Posterior cingulate gyrus (tissue), 11 donors: Measurements from ENCODE around the gene STAG2.

Experiments used
- DNase-seq, 10 donors: peaks; one replicate each; pipeline versions ENCODE4 v3.0.0 to v3.0.0-alpha.2; 2020 to 2021; ENCODE audit warnings: mixed read lengths in 3 of 10
- intact Hi-C: fragments of 100-400 bp; cut with DNase I; formaldehyde crosslinking; loops from one replicate; pipeline ENCODE4 v1.15.1; 2023

STAG2 gene

DNA sequence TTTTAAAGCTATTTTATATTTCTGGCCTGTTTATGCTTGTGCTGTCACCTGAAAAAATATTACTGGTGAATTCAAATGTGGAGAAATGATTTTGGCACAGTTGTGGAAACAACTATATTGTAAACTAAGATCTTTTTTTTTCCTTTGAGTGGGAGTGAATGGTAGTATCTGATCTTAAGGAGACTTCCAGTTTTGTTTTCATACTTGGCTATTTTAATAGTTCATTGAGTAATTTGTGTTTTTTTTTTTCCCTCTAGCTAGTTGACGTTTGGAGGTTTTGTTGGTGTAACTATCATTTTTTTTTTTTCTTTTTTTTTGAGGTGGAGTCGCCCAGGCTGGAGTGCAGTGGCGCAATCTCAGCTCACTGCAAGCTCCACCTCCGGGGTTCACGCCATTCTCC, 10.5 kb downstream of the STAG2 start:
- DNase-seq, result no peak
- intact Hi-C loops, result no loop called here

DNA sequence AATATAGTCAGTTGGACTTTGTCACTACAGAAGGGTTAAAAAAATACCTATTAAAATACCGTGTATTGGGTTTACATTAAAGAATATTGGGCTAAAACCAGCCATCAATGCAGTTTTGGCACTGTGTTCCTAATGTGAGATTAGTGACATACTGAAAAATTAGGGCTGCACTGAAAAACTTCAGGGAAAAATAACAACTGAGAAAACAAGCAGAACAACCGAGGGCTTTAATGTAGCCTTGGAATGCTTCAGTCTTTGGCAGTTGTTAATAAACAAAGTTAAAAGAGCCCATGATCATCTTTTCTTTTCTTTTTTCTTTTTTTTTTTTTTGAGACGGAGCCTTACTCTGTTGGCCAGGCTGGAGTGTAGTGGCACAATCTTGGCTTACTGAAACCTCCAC, 12.4 kb downstream of the STAG2 start:
- intact Hi-C loops, result no loop called here
- DNase-seq, result no peak

DNA sequence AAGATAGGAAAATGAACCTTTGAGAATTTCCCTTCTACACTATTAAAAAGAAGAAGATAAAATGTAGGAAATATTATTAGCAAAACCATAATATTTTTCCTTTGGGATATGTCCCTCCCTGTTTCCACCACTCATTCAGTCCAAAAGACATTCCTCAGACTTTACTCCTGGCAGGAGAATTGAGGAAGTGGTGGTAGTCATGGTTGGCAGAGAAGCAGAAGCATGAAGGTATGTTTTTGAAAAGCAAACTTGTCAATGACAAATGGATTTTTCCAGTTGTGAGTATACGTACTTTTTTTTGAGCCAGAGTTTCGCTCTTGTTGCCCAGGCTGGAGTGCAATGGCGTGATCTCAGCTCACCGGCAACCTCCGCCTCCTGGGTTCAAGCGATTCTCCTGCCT, 13.7 kb downstream of the STAG2 start:
- intact Hi-C loops, result no loop called here
- DNase-seq, result no peak

DNA sequence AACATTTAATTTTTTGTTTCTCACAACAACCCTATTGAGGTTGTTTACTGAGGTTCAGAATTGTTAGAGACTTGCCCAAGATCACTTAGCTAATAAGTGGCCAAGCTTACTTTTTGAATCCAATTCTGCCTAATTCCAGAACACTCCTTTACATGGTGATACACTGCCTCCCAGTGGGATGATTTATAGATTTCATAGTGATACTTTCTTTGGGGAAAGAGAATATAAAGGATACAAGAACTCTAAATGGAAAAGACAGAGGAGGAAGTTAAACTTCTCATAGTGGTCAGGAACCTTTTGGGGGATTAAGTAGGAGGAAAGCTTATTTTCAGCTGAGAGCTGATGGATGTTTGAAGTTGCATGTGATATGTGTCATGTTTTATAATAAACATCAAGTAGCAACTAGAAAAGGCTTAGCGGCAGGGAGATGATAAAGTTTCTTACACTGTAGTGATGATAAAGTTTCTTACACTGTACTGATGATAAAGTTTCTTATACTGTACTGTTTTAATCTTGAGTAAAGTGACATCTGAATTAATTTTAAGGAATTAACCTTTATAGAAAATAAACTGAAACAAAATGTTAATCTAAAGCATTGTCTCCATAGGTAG, 15.3 kb downstream of the STAG2 start:
- intact Hi-C loops, result no loop called here
- DNase-seq, result no peak

DNA sequence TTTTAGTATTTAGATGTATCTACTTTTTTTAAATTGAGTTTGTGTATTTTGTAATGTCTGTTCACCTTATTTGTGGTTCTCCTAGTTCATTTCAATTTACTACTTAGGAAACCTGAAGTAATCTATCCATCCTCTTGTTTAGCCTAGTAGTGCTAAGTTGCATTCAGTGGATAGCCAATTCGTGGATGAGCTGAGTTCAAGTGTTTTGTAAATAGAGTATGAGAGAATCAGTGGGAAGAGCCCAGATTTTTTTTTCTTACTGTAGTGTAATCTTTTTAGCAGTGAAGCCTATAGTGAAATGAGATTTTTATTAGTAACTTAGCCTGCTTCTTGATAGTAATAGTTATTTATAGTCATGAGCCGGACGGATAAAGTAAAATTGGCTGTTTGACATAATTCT, 21.7 kb downstream of the STAG2 start:
- DNase-seq, result no peak
- intact Hi-C loops, result no loop called here

DNA sequence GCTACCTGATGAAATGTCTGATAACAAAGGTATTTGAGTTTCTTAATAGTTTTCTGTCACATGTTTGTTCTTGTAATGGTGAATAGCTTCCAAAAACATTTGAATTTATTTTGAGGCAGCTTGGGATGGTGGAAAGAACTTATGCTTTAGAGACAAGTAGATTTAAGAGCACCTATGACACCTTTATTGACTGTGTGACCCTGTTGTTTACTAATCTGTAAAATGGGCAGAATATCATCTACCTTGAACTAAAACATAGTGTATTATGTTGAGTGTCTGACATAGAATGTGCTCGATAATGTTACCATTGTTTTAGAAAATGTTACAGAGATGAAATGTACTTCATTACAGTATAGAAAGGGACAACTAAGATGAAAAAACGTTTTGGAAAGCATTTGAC, 24.9 kb downstream of the STAG2 start:
- intact Hi-C loops, result no loop called here
- no peak for DNase-seq

DNA sequence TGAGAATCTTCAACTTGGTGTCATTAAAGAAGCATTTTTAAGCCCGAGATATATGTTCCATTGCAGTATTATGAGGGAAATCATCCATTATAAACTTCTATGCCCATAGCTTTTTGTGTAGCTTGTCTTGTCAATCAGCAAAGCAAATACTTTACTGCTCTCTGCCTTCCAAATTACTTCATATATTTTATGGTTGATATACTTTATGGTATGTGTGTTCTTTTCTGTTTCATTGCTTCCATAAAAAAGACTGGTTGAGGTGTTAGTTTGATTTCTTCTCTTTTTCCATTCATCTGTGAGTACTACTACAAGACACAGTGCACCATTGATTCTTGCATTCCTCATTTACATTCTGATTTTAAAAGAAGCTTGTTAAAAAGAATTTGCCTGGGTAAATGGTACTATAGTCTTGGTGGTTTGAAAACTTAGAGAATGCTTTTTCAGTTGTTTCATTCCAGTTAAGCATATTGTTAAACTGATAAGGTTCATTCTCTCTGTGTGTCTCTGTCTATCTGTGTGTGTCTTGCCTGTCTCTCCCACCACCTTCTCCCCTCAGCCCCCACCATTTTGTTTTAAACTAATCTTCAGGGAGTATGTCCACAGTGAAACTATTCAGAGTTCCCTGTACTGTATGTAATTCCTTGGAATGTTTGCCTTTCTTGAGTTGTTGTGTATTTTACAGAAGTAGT, 27.1 kb downstream of the STAG2 start:
- intact Hi-C loops, result no loop called here
- DNase-seq, result no peak

DNA sequence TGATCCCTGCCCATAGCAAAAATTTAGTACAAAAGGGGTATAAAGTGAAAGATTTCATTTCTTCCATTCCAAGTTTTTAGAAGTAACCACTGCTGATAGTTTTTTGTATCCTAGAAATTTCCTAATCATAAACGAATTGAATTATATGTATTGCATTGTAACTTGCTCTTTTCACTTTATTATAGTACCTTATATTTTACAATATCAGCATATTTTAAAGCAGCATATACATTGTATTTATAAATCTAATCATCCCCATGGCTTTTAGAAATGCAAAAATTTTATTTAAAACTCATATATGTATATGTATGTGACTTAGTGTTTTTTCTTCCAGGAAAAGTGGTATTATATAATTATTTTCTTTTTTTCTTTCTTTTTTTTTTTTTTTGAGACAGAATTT, 27.7 kb downstream of the STAG2 start:
- intact Hi-C loops, result no loop called here
- no peak for DNase-seq

DNA sequence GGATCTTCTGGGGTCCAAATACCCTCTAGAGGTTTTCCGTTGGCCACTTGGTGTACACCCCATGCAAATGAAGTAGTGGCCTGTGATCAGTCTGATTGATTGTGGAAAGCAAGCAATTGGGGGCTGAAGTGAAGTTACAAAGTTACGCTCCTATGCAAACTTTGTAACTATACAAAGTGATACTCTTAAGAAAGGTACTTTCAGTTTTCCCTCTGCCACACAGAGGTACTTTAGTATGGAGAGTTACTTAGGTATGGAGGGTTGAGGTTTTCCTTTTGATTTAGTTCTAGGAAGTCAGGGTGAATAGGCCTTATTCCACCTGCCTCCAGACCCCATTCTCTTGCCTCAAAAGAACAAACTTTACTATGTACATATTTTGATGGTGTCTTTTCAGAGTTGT, 28.7 kb downstream of the STAG2 start:
- DNase-seq, result no peak
- intact Hi-C loops, result no loop called here

DNA sequence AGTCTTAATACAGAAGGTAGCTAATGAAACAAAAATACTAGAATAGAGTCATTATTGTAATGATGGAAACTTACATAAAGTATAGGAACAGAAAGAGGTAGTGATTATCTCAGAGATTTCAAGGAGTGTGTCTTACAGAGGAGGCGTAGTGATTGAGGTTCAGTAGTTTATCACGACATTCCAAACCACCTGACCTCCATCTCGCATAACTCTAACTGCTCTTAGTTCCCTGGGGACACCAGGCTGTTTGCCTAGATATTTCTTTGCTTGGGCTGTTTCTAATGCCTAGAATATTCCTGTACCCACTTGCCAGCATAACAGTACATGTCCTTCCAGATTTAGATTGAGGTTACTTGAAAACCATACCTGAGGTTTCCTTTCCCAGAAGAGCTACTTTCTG, 29.1 kb downstream of the STAG2 start:
- intact Hi-C loops, result no loop called here
- DNase-seq, result no peak

DNA sequence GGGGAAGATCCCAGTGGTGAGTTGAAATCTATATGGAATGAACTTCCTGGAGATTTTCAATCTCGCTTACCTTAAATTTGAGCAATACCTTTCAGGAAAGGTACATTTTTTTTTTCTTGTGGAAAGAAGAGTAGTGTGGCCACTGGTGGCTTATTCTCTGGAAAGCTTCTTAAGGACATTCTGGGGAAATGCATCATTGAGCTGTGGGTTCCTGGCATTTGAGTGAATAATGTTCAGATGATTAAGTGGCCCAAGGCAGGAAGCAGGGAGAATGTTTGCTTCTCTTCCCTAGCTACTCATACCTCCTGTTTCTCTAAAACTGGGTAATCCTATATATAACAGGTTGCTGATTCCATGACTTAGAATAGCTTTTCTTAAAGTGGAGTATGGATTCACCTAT, 31.8 kb downstream of the STAG2 start:
- no peak for DNase-seq
- intact Hi-C loops, result no loop called here

DNA sequence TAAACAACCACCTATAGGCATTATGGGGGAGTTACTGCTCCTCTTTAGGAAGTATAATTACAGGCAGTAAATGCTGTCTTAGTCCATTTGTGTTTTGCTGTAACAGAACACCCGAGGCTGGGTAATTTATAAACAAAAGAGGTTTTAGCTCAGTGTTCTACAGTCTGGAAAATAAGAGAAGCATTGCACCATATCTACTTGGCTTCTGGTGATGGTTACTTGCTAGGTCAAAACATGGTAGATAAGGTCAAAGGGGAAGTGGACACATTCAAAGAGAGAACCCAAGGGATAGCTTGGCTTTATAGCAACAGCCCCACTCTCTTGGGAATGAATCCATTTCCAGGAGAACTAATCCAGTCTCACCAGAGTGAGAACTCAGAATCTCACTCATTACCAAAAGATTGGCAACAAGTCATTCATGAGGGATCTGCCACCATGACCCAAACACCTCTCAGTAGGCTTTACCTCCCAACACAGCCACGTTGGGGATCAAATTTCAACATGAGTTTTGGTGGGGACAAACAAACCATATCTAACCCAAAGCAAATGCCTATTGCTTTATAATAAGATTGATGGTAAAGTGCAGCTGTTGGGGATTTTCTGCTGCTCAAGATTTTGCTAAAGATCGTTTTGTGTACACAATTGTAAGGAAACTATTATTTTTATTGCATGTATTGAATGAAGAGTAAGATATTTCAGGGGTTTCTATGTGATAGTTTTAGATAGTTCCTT, 32.6 kb downstream of the STAG2 start:
- DNase-seq, result no peak
- intact Hi-C loops, result no loop called here

DNA sequence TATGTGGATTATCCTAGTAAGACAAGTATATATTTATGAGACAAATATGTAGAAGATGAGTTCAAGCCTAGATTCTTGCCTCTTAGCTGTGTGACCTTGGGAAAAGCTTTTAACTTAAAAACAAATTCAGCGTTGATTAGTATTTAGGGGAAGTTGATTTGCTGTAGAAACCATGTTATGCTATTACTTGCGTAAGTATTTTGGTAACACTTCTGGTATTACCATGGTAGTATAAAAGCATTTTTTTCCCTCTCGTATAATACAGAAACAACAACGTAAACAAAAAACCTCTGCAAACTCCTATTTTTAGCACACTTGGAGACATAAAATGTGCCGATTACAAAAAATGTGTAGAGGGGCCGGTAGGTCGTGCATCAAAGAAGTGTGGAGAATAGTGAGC, 33.2 kb downstream of the STAG2 start:
- intact Hi-C loops, result no loop called here
- DNase-seq, result no peak

DNA sequence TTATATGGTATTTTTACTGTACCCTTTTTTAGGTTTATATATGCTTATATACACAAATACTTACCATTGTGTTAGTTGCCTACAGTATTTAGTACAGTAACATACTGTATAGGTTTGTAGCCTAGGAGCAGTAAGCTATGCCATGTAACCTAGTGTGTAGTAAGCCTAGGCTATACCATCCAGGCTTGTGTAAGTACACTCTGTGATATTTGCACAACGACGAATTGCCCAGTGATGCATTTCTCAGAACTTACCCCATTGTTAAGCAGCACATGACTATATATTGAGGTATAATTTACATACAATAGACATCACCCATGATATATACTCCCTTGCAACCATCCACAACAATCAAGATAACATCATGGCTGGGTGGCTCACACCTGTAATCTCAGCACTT, 40.1 kb downstream of the STAG2 start:
- intact Hi-C loops, result no loop called here
- no peak for DNase-seq

DNA sequence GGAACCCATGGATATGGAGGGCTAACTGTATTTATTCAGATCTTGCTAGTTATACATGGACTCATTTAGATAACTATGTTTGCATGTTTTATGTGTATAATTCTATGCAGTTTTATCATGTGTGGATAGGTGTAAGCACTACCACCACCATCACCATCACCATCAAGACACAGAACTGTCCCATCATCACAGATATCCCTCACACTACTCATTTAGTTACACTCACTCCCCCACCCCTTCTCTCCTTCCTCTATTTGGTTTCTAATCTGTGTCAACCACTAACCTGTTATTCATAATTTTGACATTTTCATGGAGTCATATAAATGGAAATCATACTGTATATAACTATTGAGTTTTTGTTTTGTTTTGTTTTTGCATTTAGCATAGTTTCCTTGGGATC, 43.7 kb downstream of the STAG2 start:
- no peak for DNase-seq
- intact Hi-C loops, result no loop called here

DNA sequence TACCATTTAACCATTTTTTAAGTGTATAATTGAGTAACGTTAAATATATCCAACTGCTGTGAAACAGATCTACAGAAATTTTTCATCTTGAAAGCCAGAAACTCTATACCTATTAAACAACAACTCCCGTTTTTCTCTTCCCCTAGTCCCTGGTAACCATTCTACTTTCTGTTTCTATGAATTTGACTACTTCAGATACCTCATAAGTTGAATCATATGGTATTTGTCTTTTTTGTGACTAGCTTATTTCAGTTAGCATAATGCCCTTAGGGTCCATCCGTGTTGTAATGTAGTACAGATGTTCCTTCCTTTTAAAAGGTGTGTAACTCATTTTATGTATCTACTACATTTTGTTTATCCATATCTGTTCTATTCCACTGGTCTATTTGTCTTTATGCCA, 48.7 kb downstream of the STAG2 start:
- intact Hi-C loops, result no loop called here
- DNase-seq, result no peak

DNA sequence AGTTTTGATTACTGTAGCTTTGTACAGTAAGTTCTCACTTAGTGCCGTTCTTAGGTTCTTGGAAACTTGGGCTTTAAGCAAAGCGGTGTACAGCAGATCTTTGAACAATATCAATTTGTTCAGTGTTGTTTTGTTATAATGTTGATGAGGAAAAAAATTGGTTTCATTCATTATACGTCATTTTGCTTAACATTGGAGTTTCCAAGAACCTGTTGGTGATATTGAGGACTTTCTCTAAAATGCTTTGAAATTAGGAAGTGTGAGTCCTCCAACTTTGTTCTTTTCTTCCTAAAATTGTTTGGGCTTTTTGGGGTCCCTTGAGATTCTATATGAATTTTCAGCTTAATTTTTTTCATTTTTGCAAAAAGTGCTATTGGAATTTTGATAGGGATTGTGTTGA, 49.1 kb downstream of the STAG2 start:
- no peak for DNase-seq
- intact Hi-C loops, result no loop called here

DNA sequence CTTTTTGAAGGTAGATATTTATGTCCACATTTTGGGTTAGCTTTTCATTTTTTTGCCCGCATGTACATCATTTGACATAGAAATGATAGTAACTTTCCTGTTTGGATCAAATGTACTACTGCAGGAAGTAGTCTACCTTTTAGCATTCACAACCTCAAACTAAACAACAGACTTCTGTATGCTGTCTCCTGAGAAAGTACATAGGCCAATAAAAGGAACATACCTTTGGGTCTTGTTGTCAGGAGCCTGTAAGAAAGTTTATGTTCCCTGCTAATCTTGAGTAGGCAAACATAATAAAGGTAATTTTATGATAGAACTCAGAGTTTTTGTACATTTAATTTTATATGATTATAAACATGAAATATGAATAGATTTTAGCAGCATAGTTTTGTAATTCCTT, 54.2 kb downstream of the STAG2 start:
- DNase-seq, result no peak
- intact Hi-C loops, result loop anchor here (5.0 kb wide), 1 partner anchor 53 kb away; the partner anchor contains the start of gene STAG2

DNA sequence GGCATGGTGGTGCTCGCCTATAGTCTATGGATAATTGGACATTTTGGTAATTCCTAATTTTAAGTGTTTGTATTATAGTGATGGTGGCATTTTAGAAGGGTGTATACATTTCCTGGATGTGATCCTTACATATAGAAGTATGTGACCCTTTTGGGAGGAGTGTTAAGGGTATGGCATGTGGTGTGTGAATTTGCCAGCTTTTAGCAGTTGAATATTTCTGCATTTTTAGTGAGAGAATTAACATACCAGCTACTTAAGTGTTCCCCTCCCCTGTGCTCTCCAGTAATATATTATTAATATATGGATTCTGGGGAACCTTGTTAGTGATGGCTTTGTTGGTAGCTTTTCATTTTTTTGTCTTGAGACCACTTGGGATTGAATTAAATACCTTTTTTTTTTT, 55.3 kb downstream of the STAG2 start:
- intact Hi-C loops, result loop anchor here (5.0 kb wide), 1 partner anchor 55 kb away; the partner anchor contains the start of gene STAG2
- no peak for DNase-seq

DNA sequence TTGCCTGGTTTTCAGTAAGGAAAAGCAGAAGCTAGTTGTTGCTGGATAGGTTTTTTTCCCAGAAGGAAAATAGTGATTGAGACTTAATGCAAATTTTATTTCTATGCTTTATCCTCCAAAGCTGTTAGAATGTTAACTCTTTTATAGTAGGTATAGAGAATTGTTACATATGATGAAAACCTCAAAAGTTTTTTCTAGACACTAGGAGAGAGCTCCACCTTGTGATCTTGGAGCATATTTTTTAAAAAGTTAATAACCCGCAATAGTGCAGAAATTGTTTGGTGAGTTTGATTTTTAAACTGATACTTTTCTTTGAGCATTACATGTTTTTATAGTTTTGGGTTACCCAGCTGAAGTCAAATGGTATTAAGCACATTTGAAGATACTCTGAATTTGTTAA, 56.5 kb downstream of the STAG2 start:
- no peak for DNase-seq

DNA sequence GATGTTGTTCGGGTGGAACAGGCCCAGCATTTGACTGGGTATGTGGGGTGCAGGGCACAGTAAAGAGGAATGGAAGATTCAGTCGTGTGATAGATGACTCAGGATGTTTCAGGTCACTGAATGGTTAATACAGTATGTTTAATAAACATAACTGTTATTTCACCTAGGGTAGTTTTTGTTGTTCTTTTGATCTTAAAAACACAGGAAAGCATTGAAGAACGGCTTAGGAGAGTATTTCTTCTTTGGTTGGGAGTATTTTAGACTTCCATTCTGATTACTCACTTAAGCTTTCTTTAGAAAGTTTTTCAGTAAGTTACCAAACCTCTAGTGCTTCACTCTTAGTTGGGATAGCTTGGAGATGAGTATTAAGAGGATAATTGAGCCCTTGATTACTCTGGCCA, 62.3 kb downstream of the STAG2 start:
- intact Hi-C loops, result no loop called here
- no peak for DNase-seq

More for the DNA sequence above, 56.5 kb downstream of the STAG2 start:
- intact Hi-C loops, result loop anchor here (5.0 kb wide), 1 partner anchor 56 kb away; the partner anchor contains the start of gene STAG2

DNA sequence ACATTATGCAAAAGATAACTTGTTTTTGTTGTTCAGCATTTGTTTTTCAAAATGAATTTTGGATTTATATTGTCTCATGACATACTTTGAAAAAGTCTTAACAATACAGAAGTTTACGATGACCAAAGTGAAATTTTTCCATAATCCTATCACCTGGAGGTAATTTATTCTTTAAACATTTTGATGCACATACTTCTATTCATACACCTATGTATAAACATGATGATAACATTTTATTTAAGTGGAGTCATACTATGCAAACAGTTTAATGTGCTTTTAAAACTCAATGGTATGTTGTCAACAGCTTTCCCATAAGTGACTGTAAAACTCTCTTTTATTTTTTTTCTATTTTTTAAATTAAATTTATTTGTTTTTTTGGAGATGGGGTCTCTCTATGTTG, 65.0 kb downstream of the STAG2 start:
- intact Hi-C loops, result no loop called here
- no peak for DNase-seq
